ENCODE measurements around the gene BAIAP2L1.

Gene BAIAP2L1

DNA sequence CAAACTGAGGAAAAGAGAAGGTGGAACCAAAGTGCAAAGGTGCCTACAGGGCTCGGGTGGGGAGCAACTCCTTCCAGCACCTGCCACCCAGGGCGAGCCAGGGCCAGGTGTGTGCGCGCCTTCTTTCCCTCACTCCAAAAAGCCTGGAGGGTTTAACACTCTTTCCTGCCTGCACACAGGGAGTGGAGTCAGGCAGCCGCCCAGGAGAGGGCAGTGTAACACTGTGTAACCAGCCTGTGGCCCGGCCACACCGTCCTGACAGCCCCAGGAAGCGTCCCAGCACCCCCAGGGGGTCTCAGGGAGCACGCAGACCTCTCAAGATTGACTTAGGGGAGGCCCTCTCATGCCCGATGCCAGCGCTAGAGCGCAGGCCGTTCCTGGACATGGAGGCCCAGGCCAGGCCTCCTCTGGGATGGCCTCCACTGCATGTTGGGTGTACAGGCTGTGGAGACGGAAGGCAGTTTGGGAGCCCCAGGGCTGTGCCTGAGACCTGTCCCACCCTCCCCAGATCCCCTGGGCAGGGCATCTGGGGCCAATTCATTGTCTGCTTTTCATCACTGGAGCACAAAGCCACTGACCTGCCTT is 106.0 kb downstream of the BAIAP2L1 start:
- DNase-seq (ENCODE audit: low spot score) = peak; percentile 94

DNA sequence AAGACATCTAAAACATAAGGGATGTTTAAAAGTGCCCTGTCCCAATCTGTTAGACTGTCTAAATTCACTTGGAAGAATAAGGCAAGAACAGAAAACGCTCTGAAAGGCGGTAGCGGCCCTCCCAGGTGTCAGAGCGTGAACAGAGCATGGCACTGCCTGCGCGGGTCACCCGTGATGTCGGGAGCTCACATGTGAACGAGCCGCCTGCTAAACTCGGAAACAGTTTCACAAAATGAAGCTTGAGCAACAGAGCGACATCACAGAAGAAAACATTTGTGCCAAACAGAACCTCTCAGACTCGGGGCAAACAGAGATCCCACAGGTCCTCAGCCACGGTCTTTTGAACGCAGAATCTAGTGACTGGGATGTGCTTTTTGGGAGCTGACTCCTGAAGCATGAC is 106.6 kb downstream of the BAIAP2L1 start:
- DNase-seq (ENCODE audit: low spot score) = no peak

DNA sequence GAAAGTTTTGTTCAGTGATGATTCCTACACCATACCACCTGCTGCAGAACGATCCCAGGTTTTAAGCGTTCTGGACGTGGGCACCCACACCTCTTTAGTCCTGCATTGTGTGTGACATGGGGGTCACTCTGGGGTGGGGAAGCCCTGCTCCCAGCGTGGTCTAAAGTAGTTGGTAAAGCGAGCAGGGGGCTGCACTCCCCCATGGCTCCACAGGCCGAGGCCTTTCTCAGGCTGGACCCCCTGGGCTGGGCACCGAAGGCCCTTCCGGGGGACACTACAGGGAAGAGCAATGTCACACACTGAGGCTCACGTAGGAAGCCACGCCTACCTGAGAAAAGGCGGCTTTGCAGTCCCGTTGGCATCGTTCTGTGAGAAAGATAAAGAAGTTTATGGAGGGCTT is 107.1 kb downstream of the BAIAP2L1 start:
- DNase-seq (ENCODE audit: low spot score) = no peak

DNA sequence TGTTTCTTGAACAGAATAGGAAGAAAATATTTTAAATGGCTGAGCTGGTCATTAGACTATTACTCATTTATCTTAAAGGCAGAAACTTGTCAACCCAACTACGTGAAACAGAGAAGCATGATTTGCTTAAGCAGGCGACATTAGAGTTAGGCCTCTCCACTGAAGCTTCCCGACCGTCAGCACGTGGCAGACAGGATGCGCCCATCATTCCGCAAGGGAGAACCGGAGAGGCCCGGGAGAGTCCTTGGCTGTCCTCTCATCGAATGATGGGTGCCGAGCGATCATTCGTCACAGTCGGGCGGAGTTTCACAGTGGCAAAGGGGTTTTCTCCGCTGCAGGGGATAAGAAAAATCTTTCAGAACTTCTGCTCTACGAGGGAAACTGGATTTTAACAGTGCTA is 107.6 kb downstream of the BAIAP2L1 start:
- DNase-seq (ENCODE audit: low spot score) = no peak

DNA sequence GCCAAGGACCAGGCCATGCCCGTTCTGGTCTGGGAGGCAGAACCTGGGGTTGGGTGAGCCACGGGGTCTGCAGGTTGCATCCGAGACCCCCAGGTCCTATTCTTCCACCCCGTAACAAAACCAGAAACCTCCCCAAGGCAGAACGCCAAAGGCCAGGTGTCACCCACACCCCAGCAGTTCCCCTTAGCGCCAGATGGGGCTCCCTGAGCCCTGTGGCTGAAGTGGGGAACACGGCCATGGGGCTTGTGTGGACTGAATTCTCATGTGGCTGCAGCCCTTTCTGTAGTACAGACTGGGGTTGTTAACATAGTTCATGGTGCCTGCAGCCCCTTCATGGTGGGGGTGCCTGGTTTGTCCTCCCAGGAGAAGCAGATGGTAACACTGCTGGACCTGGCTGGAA is 109.2 kb downstream of the BAIAP2L1 start:
- DNase-seq (ENCODE audit: low spot score) = no peak

DNA sequence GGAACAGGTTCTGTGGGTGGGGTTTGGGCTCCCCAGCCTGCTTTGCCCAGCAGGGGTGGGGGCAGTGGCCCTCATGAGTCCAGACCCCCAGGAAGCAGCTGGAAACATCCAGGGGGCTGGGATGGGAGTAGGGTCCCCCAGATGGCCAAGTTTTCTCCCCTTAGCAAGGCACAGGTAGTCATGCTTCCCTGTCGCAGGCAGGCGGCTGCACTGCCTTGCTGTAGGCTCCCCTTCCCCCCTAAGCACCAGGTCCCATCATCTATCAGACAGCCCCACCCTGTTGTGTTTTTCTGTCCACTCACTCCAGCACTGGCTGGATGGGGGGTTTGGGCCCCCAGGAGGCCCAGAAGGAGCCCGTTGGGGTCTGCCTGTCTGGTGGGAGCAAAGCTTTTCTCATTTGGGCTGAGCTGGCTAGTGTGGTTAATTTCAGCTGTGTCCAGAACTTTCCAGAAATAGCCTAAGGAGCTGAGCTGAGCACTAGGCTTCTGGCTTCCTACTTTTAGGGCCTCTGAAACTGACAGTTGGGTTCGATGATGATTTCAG is 111.5 kb downstream of the BAIAP2L1 start:
- DNase-seq (ENCODE audit: low spot score) = no peak

DNA sequence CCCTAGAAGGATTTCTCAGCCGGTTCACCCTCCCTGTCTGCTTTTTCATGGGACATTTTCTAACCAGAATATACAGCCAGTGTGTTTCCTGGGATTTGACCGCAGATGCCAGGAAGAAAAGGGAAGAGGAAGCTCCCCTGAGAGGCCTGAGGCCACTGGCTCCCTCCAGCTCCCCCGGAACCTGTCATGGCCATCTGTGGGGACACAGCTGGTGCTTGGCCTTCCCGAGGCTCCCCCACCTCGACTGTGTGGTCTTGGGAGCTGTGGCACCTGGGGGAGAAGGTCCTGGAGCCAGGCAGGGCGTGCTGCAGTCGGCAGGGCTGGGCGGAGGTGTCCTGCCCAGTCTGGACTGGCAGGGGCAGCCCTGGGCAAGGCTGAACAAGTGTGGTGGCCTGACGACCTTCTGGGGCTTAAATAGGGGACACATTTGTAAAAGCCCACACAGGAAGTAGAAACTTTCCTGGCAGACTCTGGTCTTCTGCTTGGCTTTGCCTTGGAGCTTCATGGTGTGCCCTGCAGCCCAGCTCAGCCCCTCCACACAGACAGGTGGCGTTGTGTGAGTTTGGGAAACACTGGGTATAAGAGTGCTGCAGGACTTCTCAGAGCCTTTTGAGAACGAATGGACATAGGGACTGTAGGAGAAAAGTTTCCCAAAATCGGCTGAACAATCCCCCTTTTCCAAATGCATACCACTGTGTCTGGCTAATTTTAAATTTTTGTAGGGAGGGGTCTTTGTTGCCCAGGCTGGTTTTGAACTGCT is 112.6 kb downstream of the BAIAP2L1 start:
- DNase-seq (ENCODE audit: low spot score) = no peak

DNA sequence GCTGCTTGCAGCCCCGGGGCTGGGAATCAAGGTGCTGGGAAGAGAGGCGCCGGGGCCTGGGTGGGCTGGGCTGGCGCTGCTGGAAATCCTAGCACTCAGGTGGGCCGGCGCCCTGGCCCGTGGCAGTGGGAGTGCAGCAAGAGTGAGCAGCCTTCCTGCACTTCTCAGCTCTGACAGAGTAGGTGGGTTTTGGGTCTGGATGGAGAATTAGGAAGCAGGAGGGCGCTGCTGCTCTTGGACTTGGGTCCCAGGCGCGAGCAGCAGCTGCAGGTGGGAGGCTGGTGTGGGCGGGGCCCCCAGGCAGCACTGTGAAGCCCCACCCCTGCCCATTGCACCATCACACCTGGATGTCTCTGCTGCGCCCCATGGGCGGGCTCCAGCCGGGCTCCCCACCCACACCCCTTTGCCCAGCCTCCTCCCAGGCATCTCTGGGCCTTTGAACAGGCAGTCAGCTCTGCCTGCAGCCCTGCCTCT is 113.4 kb downstream of the BAIAP2L1 start:
- no peak for DNase-seq (ENCODE audit: low spot score)

DNA sequence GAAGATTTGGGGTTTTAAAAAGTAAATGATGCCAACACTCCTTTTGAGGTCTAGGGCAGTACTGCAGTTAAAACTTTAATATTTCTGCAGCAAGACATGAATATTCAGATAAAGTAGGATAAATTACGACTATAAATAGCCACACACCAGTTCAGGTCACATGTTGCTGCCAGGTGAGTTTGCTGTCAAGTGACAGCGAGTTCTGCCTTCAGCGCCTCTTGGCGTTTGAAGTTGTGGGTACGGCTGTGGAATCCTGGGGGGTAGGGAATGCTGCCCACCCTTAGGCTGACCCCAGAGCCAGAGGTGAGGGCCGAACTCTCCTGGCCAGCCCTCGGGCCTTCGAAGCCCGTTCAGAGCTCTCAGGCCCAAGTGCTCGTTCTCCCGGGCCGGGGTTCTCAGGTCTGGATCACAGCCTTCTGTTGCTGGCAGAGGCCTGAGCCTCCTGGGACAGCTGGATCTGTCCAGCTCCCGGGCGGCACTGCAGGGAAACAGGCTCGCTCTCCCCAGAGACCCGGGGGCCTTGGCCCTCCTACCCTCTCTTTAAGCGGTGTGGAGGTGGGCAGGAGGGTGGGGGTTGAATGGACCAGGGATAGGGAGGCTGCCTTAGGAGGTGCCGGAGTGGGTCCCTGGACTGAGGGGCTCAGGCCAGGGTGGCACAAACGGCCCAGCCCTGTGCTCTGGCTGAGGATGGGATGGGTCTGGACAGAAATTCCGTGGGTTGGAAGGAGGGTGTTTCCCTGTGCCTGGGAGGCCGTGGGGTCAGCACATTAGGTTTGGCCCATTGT is 114.0 kb downstream of the BAIAP2L1 start:
- no peak for DNase-seq (ENCODE audit: low spot score)

DNA sequence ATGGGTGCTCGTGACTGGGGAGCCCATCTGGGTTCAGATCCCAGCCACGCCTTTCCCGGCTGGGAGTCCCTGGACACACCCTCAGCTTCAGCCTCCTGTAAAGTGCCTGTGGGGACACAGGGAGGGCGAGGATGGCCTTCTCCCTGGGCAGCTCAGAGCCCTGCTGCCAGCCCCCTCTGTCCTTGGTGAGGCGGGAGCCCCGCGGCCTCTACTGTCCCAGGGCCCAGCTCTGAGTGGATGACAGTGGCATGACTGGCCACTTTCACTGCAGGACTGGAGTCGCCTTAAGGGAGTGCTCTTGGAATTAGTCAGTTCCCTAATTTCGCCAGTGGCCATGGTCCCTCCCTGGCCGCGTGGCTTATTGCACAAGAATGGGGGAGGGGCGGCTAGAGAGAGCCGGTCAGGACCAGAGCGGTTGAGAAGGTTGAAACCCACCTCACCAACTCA is 114.8 kb downstream of the BAIAP2L1 start:
- no peak for DNase-seq (ENCODE audit: low spot score)

DNA sequence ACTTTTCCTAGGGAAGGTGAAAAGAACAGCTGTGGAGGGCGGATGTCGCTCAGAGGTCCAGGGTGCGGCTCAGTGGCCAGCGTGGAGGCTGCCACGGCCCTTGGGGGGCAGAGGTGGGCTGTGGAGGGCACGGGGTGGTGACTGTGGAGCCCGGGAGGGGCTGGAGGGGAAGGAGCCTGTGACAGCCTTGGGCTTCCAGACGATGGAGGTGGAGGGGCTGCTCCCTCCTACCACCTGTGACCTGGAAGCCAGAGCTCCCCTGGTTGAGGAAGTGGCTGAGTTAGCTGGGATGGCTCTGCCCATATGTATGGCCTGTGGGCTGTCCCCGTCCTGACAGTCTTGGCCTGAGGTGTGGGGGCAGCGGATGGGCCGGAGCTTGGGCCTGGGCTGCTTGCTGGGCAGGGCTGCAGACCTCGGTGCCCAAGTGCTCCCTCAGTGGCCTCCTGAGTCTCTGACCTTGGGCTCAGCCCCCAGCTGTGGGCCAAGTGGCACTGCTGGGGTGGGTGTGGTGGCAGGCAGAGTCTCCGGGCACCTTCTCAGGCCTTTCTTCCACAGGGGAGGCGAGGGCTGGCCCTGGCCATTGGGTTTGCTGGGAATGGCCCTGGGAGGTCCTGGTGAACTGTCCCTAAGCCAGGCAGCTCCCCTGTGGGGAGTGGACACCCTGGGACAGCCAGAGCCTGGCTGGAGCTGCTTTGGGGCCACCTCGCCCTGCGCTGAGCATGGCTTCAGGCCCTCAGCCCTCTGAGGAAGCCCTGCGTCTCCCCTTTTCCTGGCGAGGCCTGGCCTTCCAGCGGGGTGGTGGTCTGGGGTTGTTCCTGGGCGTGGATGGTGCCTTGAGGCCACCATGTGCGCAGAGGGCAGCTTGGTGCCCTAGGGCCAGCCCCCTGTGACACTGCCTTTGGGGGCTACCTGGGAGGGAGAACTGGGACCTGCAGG is 115.5 kb downstream of the BAIAP2L1 start:
- no peak for DNase-seq (ENCODE audit: low spot score)

DNA sequence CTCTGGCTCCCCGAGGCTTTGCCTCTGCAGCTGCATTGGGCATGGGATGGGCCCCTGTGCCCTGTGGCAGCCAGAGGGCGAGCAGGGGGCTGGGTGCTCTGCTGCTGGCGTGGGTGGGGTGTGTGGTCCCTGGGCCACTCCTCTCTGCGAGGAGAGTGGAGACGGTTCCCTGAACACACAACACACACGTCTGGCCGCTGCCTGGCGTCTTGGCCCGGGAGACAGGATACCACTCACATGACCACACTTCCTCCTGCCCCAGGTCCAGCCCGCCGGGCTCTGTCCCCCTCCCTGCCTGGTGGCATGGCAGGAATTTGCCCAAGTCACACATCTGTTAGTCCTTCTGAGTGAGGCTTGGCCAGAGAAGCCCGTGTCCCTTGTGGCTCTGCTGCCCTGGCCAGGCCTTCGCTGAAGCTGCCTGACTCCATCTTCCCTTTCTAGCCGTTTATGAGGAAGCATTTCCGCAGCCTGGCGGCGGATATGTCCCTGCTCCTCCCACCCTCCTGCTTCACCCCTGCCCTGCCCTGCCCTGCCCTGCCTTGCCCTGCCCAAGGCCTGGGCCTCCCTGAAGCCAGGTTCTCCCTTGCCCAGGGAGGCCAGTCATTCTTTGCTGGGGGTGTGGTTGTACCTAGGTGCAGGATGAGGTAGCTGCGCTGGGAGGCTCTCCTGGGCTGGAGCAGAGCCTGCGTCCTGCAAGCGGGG is 116.4 kb downstream of the BAIAP2L1 start:
- DNase-seq (ENCODE audit: low spot score) = no peak

DNA sequence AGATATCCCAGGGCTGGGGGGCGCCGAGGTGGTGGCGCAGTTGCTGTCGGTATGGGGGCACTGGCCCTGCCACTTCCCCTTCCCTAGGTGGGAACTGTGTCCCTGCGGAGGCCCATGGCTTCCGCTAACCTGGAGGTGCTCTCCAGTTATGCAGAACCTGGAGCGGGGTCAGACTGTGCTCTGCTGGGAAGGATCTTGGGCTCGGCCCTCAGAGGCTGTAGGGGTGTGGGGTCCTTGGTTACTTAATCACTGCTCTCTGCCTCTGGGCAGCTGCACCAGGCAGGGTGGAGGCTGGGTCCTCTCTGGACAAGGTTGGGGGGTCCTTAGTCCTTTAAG is 117.0 kb downstream of the BAIAP2L1 start:
- DNase-seq (ENCODE audit: low spot score) = no peak

DNA sequence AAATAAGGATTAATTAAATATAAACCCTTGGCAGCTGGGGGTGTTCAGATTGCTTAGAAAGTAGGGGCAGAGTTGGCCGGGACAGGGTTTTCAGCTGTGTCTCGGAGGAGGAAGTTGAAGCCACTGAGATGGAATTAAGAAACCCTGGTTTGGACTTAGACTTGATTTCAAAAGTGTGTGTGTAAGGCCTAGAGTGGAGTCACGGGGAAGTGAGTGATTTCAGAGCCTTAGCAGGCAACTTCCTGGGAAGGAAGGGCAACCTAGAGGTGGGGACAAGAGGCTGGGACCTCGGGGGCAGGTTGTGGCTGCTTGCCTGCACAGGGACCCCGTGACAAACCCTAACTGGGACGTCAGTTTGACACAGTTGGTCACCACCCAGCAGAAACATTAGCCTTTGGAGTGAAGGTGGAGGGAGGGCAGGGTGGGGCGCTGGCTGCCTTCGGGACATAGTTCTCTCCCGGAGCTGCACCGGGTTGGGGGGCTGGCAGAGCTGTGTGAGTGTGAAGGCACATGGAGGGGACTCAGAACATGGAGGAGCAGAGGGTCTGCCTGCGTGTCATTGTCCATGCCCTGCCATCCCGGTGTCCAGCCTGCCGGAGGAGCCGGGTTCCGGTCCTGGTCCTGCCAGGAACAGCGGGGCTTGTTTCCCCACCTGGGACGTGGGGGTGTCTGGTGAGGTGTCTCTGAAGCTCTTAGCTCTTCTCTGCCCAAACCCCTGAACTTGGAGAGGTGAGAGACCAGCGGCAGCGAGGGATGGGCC is 117.6 kb downstream of the BAIAP2L1 start:
- DNase-seq (ENCODE audit: low spot score) = no peak

DNA sequence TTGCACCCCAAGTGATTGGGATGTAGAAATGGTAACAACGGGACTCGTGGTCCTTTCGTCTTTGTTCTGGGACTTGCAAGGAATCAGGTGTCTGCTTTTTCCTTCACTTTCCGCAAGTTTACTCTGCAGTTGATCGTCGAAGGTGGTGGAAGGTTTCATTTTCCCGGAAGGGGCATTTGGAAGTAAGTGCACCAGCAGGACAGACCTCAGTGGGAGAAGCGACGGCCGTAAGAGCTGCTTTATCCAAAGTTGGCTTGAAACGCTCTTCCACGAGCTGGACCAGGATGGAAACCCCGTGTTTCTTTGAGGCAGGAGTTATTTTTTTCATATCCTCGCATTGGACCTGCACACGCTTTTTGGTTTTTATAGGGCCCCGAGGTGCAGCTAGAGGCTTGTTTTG is 118.2 kb downstream of the BAIAP2L1 start:
- DNase-seq (ENCODE audit: low spot score) = no peak

DNA sequence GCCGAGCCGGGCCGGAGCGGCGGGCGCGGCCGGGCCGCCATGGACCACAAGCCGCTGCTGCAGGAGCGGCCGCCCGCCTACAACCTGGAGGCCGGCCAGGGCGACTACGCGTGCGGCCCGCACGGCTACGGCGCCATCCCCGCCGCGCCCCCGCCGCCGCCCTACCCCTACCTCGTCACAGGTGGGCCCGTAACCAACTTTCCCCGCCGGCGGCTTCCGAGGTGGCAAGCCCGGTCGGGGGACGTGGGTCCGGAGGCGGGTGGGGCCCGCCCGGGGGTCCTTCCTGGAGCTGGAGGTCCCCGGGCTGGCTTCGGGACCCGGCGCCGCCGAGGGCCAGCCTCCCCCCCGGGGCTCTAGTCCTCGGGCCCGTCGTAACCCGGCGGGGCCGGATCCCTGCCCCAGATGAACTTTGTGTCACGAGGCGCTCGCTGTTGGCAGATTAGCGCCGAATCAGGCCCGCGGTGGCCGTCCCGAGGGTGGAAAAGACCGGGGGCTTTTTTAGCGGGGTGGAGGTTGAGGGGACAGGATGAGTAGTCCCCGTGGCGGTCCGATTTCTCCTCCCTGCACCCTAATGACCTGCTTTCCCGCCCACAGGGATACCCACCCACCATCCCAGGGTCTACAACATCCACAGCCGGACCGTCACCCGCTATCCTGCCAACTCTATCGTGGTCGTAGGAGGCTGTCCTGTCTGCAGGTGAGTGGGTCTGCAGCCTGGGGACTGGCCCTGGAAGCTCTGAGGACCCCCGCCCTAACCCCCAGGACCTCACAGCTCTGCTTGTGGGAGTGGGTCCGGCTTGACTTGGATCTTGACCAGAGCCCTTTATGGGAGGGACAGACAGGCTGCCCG is 118.9 kb downstream of the BAIAP2L1 start:
- no peak for DNase-seq (ENCODE audit: low spot score)

DNA sequence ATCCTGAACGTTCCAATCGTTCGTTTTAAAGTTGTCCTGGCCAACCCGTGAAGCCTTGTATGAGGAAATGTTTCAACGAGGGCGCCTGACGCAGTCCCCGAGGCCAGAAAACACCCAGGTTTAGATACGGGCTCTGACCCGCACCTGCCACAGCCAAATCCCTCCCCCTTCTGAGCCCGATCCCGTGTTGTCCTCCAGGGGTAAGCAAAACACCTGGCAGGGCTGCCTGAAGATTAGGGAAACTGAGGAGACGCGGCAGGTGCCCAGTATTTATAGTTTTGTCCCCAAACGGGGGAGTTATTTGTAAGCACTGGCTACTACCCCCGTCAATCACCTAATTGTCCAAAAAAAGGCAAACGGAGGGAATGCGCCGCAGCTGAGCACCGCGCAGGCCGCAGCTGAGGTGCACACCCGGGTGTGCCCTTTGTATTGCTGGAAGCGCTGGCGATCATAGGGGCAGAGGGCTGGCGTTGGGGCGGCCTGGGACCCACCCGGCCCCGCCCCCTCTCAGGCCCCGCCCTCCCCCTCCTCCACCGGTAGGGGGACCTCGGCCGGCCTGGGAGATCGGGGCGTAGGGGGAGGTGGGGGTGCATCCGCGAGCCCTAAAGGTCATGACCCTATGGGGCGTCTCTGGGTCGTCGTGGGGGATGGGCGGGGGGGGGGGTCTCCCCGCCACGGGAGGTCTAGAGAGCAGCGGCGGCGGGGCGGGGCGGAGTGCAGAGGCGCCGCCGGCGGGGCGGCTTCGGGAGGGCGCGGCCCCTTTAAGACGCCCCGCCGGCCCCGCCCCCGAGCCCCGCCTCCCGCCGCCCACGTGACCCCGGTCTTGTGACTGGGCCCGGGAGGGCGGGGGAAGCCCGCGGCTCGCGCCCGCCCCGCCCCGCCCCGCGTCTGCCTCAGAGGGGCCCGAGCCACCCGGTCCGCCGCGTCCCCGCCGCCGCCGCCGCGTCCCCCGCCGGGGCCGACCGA is 119.8 kb downstream of the BAIAP2L1 start, which contains the start of gene BRI3:
TSS of gene BRI3 (plus strand) at position 896 of the 966 bp plus-strand sequence. CDS start 110 bp downstream, outside the sequence.
- DNase-seq (ENCODE audit: low spot score) = peak; percentile 92

DNA sequence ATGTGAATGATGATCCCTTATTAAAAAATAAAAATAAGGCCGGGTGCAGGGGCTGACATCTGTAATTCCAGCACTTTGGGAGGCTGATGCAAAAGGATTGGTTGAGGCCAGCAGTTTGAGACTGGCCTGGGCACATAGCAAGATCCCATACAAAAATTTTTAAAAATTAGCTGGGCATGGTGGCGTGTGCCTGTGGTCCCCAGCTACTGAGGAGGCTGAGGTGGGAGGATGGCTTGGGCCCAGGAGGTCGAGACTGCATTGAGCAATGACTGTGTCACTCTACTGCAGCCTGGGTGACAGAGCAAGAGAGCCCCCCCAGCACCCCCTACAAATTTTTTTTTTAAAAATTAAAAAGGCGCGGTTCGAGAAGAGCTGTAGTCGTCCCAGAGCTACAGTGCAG is 120.6 kb downstream of the BAIAP2L1 start:
- DNase-seq (ENCODE audit: low spot score) = no peak

Measured in HuH-7 (cell line).